GM03348 (cell line): ENCODE results near the gene RB1.

ENCODE experiments used
- DNase-seq: peaks from one replicate; pipeline ENCODE4 v3.0.0; 2012; ENCODE audit warnings: low spot score

Gene RB1

GRCh38 chr13:48303359-48304142, at the start of gene RB1:
Gene RB1 (plus strand): TSS chr13:48303751. CDS start chr13:48303913, 162 bp downstream.
- DNase-seq, result peak; percentile 96

GRCh38 chr13:48253849-48254248, 49.7 kb upstream of the RB1 start:
- DNase-seq, result no peak

- DNase-seq, result no peak
These were observed 48.5 kb upstream of the RB1 start for GRCh38 chr13:48255090-48255489.

GRCh38 chr13:48255954-48256353, 47.6 kb upstream of the RB1 start:
- DNase-seq, result no peak

- no peak for DNase-seq
These were observed 45.5 kb upstream of the RB1 start for GRCh38 chr13:48258002-48258401.

GRCh38 chr13:48258430-48258829, 45.1 kb upstream of the RB1 start:
- no peak for DNase-seq

- no peak for DNase-seq
These were observed 42.6 kb upstream of the RB1 start for GRCh38 chr13:48260970-48261369.

GRCh38 chr13:48263196-48263595, 40.4 kb upstream of the RB1 start:
- no peak for DNase-seq

GRCh38 chr13:48264058-48264457, 39.5 kb upstream of the RB1 start:
- no peak for DNase-seq

GRCh38 chr13:48265217-48265815, 38.2 kb upstream of the RB1 start:
- no peak for DNase-seq

- DNase-seq, result no peak
These were observed 37.4 kb upstream of the RB1 start for GRCh38 chr13:48266150-48266549.

- no peak for DNase-seq
These were observed 36.6 kb upstream of the RB1 start for GRCh38 chr13:48266701-48267639.

- no peak for DNase-seq
These were observed 35.5 kb upstream of the RB1 start for GRCh38 chr13:48268019-48268418.

- DNase-seq, result no peak
These were observed 30.2 kb upstream of the RB1 start for GRCh38 chr13:48273346-48273745.

GRCh38 chr13:48275507-48275906, 28.0 kb upstream of the RB1 start:
- peak; percentile 15 for DNase-seq

- DNase-seq, result no peak
These were observed 24.7 kb upstream of the RB1 start for GRCh38 chr13:48278806-48279205.

GRCh38 chr13:48281556-48281955, 22.0 kb upstream of the RB1 start:
- no peak for DNase-seq

GRCh38 chr13:48291730-48292129, 11.8 kb upstream of the RB1 start:
- no peak for DNase-seq

- no peak for DNase-seq
These were observed 10.9 kb upstream of the RB1 start for GRCh38 chr13:48292650-48293049.

GRCh38 chr13:48294653-48295052, 8.9 kb upstream of the RB1 start:
- no peak for DNase-seq

- DNase-seq, result no peak
These were observed 8.3 kb upstream of the RB1 start for GRCh38 chr13:48295271-48295670.

- no peak for DNase-seq
These were observed 7.0 kb upstream of the RB1 start for GRCh38 chr13:48296528-48296927.
